Measurements from ENCODE around the gene FAM162A. TPM values are rescaled to one million over a fixed set of nuclear protein-coding genes. Genes with fewer than 3 reads are reported as not detected.
"Not testable (repeated sequence)": the region's sequence is repeated elsewhere in the genome, so short reads cannot be mapped to it uniquely, and the experiment has no call there.

Gene FAM162A
- total RNA-seq, 1 donor from 2014 or later = 12.7 TPM

GRCh38 chr3:122365073-122365472, 18.9 kb upstream of the FAM162A start:
- no peak overlapping the region for H3K27ac Mint-ChIP-seq (ENCODE audit: unreplicated experiment)
- no peak for TF ChIP-seq CTCF (IDR thresholded peaks at IDR 0.05; ENCODE audit: partially characterized antibody, unreplicated experiment)
- H3K9me3 Mint-ChIP-seq (ENCODE audit: unreplicated experiment) = no peaks in the 10 kb centered on the region
- H3K36me3 Mint-ChIP-seq (ENCODE audit: unreplicated experiment) = no peaks in the 10 kb centered on the region
- H3K4me3 Mint-ChIP-seq (ENCODE audit: unreplicated experiment) = no peak overlapping the region
- no peaks in the 10 kb centered on the region for H3K27me3 Mint-ChIP-seq (ENCODE audit: unreplicated experiment)
- no peaks in the 10 kb centered on the region for H3K4me1 Mint-ChIP-seq (ENCODE audit: low read depth, unreplicated experiment)
- DNase-seq = no peak

GRCh38 chr3:122365582-122366378, 18.2 kb upstream of the FAM162A start:
- not testable (repeated sequence) for DNase-seq; H3K27ac Mint-ChIP-seq (ENCODE audit: unreplicated experiment); H3K4me3 Mint-ChIP-seq (ENCODE audit: unreplicated experiment); H3K27me3 Mint-ChIP-seq (ENCODE audit: unreplicated experiment); H3K36me3 Mint-ChIP-seq (ENCODE audit: unreplicated experiment); H3K9me3 Mint-ChIP-seq (ENCODE audit: unreplicated experiment); H3K4me1 Mint-ChIP-seq (ENCODE audit: low read depth, unreplicated experiment)

- no peak for TF ChIP-seq CTCF (IDR thresholded peaks at IDR 0.05; ENCODE audit: partially characterized antibody, unreplicated experiment)
- DNase-seq = no peak
- Mint-ChIP-seq H3K36me3 (ENCODE audit: unreplicated experiment) (no peaks in the 10 kb centered on the region), H3K27me3 (ENCODE audit: unreplicated experiment) (no peaks in the 10 kb centered on the region), H3K9me3 (ENCODE audit: unreplicated experiment) (no peaks in the 10 kb centered on the region), H3K4me3 (ENCODE audit: unreplicated experiment) (no peak overlapping the region), H3K27ac (ENCODE audit: unreplicated experiment) (no peak overlapping the region), H3K4me1 (ENCODE audit: low read depth, unreplicated experiment) (no peaks in the 10 kb centered on the region)
Observed at GRCh38 chr3:122366379-122366749, 17.6 kb upstream of the FAM162A start.

GRCh38 chr3:122374034-122374433, 9.9 kb upstream of the FAM162A start:
- no peak for DNase-seq
- no peaks in the 10 kb centered on the region for H3K27me3 Mint-ChIP-seq (ENCODE audit: unreplicated experiment)
- H3K4me1 Mint-ChIP-seq (ENCODE audit: low read depth, unreplicated experiment) = no peaks in the 10 kb centered on the region
- H3K27ac Mint-ChIP-seq (ENCODE audit: unreplicated experiment) = no peak overlapping the region
- H3K4me3 Mint-ChIP-seq (ENCODE audit: unreplicated experiment) = no peak overlapping the region
- no peaks in the 10 kb centered on the region for H3K36me3 Mint-ChIP-seq (ENCODE audit: unreplicated experiment)
- no peaks in the 10 kb centered on the region for H3K9me3 Mint-ChIP-seq (ENCODE audit: unreplicated experiment)
- no peak for TF ChIP-seq CTCF (IDR thresholded peaks at IDR 0.05; ENCODE audit: partially characterized antibody, unreplicated experiment)

- no peaks in the 10 kb centered on the region for H3K27me3 Mint-ChIP-seq (ENCODE audit: unreplicated experiment)
- no peak for DNase-seq
- TF ChIP-seq CTCF (IDR thresholded peaks at IDR 0.05; ENCODE audit: partially characterized antibody, unreplicated experiment) = no peak
- H3K4me3 Mint-ChIP-seq (ENCODE audit: unreplicated experiment) = no peak overlapping the region
- no peaks in the 10 kb centered on the region for H3K36me3 Mint-ChIP-seq (ENCODE audit: unreplicated experiment)
- H3K4me1 Mint-ChIP-seq (ENCODE audit: low read depth, unreplicated experiment) = peaks cover 7% of the 10 kb centered on the region
- no peak overlapping the region for H3K27ac Mint-ChIP-seq (ENCODE audit: unreplicated experiment)
- H3K9me3 Mint-ChIP-seq (ENCODE audit: unreplicated experiment) = no peaks in the 10 kb centered on the region
Observed at GRCh38 chr3:122377975-122378374, 6.0 kb upstream of the FAM162A start.
